GM13976 (cell line): Measurements from ENCODE around the gene BCKDK.

Source experiments
- DNase-seq: peaks from one replicate; pipeline ENCODE4 v3.0.0; 2012; ENCODE audit warnings: low spot score
- CTCF ChIP-seq: IDR thresholded peaks from 2 replicates; pipeline ENCODE4 v1.5.1; 2012; ENCODE audit warnings: borderline replicate concordance, mild to moderate bottlenecking; ENCODE audit not compliant: insufficient read depth; ENCODE audit errors: extremely low read depth, missing control alignments, control extremely low read depth
- in situ Hi-C: fragments of 300-500 bp; cut with MboI; formaldehyde crosslinking; loops from one replicate; pipeline ENCODE4 v1.12.0; 2022; ENCODE audit warnings: low sequenced_read_pairs, mixed read lengths, inconsistent platforms; ENCODE audit not compliant: unreplicated experiment

The BCKDK gene

DNA sequence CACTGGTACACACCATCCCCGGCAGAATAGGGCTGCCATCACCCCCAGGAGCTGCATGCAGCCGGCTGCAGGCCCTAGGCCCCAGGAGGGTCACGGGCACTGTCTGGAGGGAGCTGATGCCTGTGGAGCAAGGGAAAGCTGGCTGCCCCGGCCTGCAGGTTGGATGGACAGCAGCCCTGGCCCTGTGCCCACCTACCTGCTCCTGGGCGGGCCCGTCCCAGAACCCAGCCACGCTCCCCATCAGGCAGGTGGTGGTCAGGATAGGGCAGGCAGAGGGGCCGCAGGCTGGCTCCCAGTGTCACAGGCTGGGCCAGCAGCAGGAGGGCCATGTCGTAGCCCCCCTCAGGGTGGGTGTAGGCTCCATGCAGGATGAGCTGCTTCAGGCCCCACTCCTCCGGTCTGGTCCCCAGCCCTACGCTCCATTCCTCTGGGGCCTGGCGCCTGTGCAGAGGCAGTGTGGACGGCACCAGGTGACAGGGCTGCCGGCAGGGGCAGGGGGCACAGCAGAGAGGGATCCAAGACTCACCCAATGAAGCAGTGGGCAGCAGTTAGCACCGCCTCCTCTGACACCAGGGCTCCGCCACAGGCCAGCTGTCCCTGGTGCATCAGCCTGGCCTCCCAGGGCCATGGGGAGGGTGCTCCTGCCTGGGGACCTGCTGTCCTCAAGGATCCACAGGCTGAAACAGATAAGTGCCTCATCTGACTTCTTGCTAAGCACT is 23.4 kb upstream of the BCKDK start:
- no peak for TF ChIP-seq CTCF
- no peak for DNase-seq
- in situ Hi-C loops, result no loop called here

GRCh38 chr16:31085411-31085810 is 22.8 kb upstream of the BCKDK start:
- TF ChIP-seq CTCF, result no peak
- in situ Hi-C loops, result no loop called here
- no peak for DNase-seq

DNA sequence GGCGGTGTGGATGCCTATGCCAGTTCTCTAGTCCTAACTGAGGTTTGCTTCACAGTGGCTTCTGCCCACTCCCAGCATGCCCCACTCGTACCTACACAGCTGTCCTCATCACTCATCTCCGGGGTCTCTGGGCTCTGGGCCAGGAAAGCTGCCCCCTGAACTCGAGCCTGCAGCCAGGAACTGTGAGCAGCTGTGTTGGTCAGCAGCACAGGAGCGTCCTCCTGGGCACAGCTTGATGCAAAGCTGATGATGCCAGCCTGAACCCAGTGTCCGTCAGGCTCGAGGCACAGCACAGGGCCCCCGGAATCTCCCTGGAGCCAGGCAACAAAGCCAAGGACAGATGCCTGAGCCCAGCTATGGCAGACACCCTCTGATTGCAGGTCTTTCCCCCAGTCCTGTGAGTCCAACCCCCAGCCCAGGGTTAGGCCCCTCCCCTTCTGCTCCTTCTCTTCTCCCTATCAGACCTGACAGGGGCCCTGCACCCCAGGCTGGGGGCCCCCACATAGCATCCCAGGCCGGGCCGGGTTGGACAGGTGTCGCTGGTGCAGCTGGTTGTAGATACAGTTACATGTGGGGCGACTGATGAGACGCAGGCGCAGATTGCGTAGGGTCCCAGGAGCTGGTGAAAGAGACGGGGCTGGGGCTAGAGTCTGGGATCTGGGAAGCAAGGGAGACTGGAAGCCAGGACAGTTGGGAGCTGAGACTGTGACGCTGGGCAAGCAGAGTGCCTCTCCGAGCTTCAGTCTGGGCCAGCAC is 22.1 kb upstream of the BCKDK start:
- in situ Hi-C loops, result no loop called here
- no peak for DNase-seq
- TF ChIP-seq CTCF, result no peak

DNA sequence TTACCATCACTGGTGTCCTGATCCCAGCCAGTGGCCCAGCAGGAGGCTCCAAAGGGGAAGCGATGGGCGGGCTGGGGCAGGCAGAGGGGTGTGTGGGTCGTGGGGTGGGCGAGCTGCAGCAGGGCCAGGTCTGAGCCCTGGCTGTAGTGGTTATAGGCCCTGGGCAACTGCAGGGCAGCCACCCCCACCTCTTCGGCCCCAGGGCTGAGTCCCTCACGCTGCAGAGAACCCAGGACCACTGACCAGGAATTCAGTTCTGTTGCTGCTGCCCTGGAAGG is 21.6 kb upstream of the BCKDK start:
- no peak for TF ChIP-seq CTCF
- DNase-seq, result no peak
- in situ Hi-C loops, result no loop called here

GRCh38 chr16:31087481-31087880 is 20.7 kb upstream of the BCKDK start:
- no peak for DNase-seq
- no peak for TF ChIP-seq CTCF
- in situ Hi-C loops, result no loop called here

DNA sequence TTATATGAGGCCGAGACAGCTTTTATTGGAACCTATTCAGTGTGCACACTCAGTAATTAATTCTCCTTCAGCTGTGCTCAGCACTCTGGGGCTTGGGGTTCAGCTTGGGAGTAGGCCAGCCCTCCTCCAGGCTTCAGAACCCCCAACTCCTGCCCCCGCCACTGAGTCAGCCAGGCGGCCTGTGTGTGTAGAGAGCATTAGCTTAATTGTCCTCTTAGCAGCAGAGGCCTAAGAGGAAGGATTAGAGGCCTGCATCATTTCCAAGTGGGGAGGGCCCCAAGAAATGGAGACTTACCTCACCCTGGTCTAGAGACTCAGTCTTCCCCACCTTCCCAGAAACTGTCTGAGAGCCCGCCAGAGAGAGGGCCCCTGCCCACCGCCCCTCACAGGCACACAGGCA is 20.2 kb upstream of the BCKDK start:
- no peak for TF ChIP-seq CTCF
- in situ Hi-C loops, result no loop called here
- DNase-seq, result no peak
